DND-41 (cell line): ENCODE results near the gene FGFR2.

Experiments
- ATAC-seq: fragments of 200-7000 bp; cut with Tn5 transposase; 3 replicates; pipeline ENCODE4 v1.9.1; 2021; ENCODE audit warnings: low read depth; ENCODE audit not compliant: insufficient read depth
- DNase-seq: peaks from one replicate; pipeline ENCODE4 v3.0.0-alpha.2; 2020
- H2AFZ ChIP-seq: 2 replicates; pipeline ENCODE4 v1.6.0; 2012; ENCODE audit warnings: low read depth, low read length
- H3K27ac ChIP-seq: 2 replicates; pipeline ENCODE4 v1.5.1; 2012; ENCODE audit warnings: low read length, inconsistent platforms
- H3K27me3 ChIP-seq: fragments of 200-600 bp; sonication (generic); 2 replicates; pipeline ENCODE4 v1.6.0; 2012; ENCODE audit warnings: low read length, mild to moderate bottlenecking, inconsistent platforms; ENCODE audit not compliant: insufficient read depth, poor library complexity
- H3K36me3 ChIP-seq: 2 replicates; pipeline ENCODE4 v1.5.1; 2012; ENCODE audit warnings: low read length, inconsistent platforms; ENCODE audit not compliant: insufficient read depth
- H3K4me1 ChIP-seq: 2 replicates; pipeline ENCODE4 v1.5.1; 2012; ENCODE audit warnings: mild to moderate bottlenecking, low read length; ENCODE audit not compliant: insufficient read depth
- H3K4me2 ChIP-seq: 2 replicates; pipeline ENCODE4 v1.6.0; 2012; ENCODE audit warnings: mild to moderate bottlenecking, moderate library complexity, low read length, inconsistent platforms; ENCODE audit not compliant: insufficient read depth
- H3K4me3 ChIP-seq, 2 experiments: fragments of 200-600 bp in 1 of 2; shearing (Covaris generic) in 1 of 2; 2 replicates each; pipeline ENCODE4 v1.5.1; 2012 to 2016; ENCODE audit warnings: inconsistent platforms in 2 of 2, low read length in 2 of 2, mild to moderate bottlenecking in 2 of 2, low read depth in 1 of 2, moderate library complexity in 1 of 2
- H3K79me2 ChIP-seq: 2 replicates; pipeline ENCODE4 v1.6.0; 2012; ENCODE audit warnings: low read length, inconsistent platforms; ENCODE audit not compliant: insufficient read depth
- H3K9ac ChIP-seq: 2 replicates; pipeline ENCODE4 v1.6.0; 2012; ENCODE audit warnings: low read depth, mild to moderate bottlenecking, inconsistent platforms, low read length, moderate library complexity
- H3K9me3 ChIP-seq: 2 replicates; pipeline ENCODE4 v1.5.1; 2012; ENCODE audit warnings: low read length, moderate library complexity, mild to moderate bottlenecking, inconsistent platforms; ENCODE audit not compliant: insufficient read depth, severe bottlenecking
- H4K20me1 ChIP-seq: 2 replicates; pipeline ENCODE4 v1.6.0; 2012; ENCODE audit warnings: low read length; ENCODE audit not compliant: insufficient read depth
- EZH2 ChIP-seq: IDR thresholded peaks from 3 replicates; pipeline ENCODE4 v1.6.1; 2012; ENCODE audit warnings: borderline replicate concordance, low read depth, mild to moderate bottlenecking, moderate library complexity, low read length, inconsistent platforms; ENCODE audit not compliant: severe bottlenecking
- TF ChIP-seq, protein P1 (sequence below): IDR thresholded peaks from 2 replicates; pipeline ENCODE4 v1.5.1; 2012; ENCODE audit warnings: borderline replicate concordance, low read length, moderate library complexity, mild to moderate bottlenecking; ENCODE audit not compliant: poor library complexity, severe bottlenecking; ENCODE audit errors: extremely low read depth

The FGFR2 gene

DNA sequence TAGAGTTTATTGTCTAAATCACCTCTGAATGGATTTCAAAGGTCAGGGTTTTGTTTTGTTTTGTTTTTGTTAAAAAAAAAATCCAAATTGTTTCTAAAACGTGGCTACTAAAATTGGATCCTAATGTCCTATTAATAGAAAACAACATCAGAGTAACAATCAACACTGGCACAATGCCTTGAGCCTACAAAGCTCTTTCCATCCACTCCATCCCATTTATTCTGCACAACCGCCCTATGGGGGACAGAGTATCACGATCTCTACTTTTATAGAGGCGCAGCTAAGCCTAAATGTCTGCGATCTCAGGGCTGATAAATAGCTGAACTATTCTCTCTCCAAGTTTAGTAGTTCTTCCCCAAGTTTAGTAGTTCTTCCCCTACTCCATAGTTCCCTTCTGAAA lies 78.8 kb downstream of the FGFR2 start:
- H3K4me1 ChIP-seq, result no peaks in the 10 kb centered on the region
- DNase-seq (no peak), ATAC-seq (no peak)
- no peaks in the 10 kb centered on the region for H3K36me3 ChIP-seq
- no peak overlapping the region for H3K4me2 ChIP-seq
- no peak overlapping the region for H2AFZ ChIP-seq
- H3K27me3 ChIP-seq, result no peaks in the 10 kb centered on the region
- H3K79me2 ChIP-seq, result no peaks in the 10 kb centered on the region
- H4K20me1 ChIP-seq, result no peaks in the 10 kb centered on the region
- H3K27ac ChIP-seq, result no peak overlapping the region
- TF ChIP-seq EZH2, result no peak
- TF ChIP-seq, protein P1, sequence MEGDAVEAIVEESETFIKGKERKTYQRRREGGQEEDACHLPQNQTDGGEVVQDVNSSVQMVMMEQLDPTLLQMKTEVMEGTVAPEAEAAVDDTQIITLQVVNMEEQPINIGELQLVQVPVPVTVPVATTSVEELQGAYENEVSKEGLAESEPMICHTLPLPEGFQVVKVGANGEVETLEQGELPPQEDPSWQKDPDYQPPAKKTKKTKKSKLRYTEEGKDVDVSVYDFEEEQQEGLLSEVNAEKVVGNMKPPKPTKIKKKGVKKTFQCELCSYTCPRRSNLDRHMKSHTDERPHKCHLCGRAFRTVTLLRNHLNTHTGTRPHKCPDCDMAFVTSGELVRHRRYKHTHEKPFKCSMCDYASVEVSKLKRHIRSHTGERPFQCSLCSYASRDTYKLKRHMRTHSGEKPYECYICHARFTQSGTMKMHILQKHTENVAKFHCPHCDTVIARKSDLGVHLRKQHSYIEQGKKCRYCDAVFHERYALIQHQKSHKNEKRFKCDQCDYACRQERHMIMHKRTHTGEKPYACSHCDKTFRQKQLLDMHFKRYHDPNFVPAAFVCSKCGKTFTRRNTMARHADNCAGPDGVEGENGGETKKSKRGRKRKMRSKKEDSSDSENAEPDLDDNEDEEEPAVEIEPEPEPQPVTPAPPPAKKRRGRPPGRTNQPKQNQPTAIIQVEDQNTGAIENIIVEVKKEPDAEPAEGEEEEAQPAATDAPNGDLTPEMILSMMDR, result no peak
- no peak overlapping the region for H3K4me3 ChIP-seq
- H3K9me3 ChIP-seq, result no peaks in the 10 kb centered on the region
- no peak overlapping the region for H3K9ac ChIP-seq

DNA sequence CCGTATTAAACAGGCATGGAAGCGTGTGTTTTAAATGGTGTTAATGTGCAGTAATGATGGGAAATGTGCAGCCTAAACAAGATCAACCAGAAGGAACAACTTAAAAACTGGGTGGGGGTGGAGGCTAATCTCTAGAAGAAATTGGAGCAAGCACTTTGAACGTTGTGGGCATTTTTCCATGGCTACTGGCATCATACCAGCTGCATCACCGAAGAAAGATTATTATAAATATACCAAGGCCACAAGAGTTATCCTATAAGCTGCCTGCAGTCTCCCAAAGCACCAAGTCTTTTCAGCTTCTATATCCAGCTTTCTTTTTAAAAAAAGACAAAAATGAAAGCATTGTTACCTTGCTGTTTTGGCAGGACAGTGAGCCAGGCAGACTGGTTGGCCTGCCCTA lies 79.9 kb downstream of the FGFR2 start:
- H3K4me3 ChIP-seq, result no peak overlapping the region
- H4K20me1 ChIP-seq, result no peaks in the 10 kb centered on the region
- H3K4me1 ChIP-seq, result no peaks in the 10 kb centered on the region
- H3K9ac ChIP-seq, result no peak overlapping the region
- TF ChIP-seq, protein P1, result no peak
- TF ChIP-seq EZH2, result no peak
- no peaks in the 10 kb centered on the region for H3K79me2 ChIP-seq
- H3K4me2 ChIP-seq, result no peak overlapping the region
- H3K9me3 ChIP-seq, result no peaks in the 10 kb centered on the region
- H2AFZ ChIP-seq, result no peak overlapping the region
- DNase-seq (no peak), ATAC-seq (no peak)
- H3K27me3 ChIP-seq, result no peaks in the 10 kb centered on the region
- H3K36me3 ChIP-seq, result no peaks in the 10 kb centered on the region
- no peak overlapping the region for H3K27ac ChIP-seq

DNA sequence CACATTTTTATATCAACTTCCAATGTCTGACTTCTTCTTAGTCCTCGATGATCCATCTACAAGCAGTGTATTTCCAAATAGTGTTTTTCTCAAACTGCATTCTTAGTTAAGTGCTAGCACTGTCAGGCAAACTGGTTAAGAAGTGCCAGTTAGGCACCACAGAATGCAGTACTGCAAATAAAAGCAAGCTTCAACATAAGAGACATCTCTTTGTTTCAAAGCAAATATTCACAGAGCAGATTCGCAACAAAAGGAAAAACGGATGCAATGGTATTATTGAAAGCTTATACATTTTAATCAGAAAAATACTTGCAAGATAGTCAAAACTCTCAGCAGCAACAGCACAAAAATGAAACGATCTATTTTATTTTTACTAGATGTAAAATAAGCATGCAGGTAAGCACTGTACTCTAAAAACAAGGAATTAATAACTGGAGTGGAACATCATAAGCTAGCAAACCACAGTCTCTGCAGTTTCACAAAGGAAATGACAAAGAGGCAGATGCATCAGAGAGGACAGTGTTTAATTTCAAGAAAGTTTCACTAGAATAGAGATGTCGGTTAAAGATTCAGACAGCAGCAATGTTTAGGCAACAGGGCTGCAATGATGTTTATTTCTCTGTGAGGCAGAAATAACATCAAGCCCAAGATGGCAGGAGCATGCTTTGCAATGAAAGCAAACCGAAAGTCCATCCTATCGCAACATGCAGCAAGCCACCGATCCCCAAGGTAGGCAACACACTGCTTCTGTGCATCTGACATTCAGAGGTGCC lies 82.0 kb downstream of the FGFR2 start:
- Histone ChIP-seq H3K4me3 (no peak overlapping the region), H3K27me3 (no peaks in the 10 kb centered on the region), H3K9ac (no peak overlapping the region), H4K20me1 (no peaks in the 10 kb centered on the region), H3K9me3 (no peaks in the 10 kb centered on the region), H3K4me1 (no peaks in the 10 kb centered on the region), H2AFZ (no peak overlapping the region), H3K79me2 (no peaks in the 10 kb centered on the region), H3K36me3 (no peaks in the 10 kb centered on the region), H3K4me2 (no peak overlapping the region), H3K27ac (no peak overlapping the region)
- ATAC-seq (no peak), DNase-seq (no peak)
- TF ChIP-seq, protein P1, result no peak
- no peak for TF ChIP-seq EZH2
